Skin epidermis (tissue), 12 donors: Measurements from ENCODE around the gene CD101.
A peak's percentile ranks its signal among the peaks of the same experiment; 100 is the strongest.
"Not testable (repeated sequence)": the region's sequence is repeated elsewhere in the genome, so short reads cannot be mapped to it uniquely, and the experiment has no call there.

ENCODE experiments used
- H3K27ac ChIP-seq, 21 experiments: fragments of 200-600 bp; sonication (generic) in 11 of 21; one replicate each; pipeline ENCODE4 v1.5.0; 2020; ENCODE audit warnings: mild to moderate bottlenecking in 3 of 21, inconsistent platforms in 2 of 21, moderate library complexity in 2 of 21
- H3K4me3 ChIP-seq, 7 experiments: fragments of 200-600 bp; sonication (generic) in 2 of 7; one replicate each; pipeline ENCODE4 v1.5.0; 2020; ENCODE audit warnings: inconsistent platforms in 2 of 7, mild to moderate bottlenecking in 2 of 7, moderate library complexity in 1 of 7

CD101 gene, protein sequence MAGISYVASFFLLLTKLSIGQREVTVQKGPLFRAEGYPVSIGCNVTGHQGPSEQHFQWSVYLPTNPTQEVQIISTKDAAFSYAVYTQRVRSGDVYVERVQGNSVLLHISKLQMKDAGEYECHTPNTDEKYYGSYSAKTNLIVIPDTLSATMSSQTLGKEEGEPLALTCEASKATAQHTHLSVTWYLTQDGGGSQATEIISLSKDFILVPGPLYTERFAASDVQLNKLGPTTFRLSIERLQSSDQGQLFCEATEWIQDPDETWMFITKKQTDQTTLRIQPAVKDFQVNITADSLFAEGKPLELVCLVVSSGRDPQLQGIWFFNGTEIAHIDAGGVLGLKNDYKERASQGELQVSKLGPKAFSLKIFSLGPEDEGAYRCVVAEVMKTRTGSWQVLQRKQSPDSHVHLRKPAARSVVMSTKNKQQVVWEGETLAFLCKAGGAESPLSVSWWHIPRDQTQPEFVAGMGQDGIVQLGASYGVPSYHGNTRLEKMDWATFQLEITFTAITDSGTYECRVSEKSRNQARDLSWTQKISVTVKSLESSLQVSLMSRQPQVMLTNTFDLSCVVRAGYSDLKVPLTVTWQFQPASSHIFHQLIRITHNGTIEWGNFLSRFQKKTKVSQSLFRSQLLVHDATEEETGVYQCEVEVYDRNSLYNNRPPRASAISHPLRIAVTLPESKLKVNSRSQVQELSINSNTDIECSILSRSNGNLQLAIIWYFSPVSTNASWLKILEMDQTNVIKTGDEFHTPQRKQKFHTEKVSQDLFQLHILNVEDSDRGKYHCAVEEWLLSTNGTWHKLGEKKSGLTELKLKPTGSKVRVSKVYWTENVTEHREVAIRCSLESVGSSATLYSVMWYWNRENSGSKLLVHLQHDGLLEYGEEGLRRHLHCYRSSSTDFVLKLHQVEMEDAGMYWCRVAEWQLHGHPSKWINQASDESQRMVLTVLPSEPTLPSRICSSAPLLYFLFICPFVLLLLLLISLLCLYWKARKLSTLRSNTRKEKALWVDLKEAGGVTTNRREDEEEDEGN

DNA sequence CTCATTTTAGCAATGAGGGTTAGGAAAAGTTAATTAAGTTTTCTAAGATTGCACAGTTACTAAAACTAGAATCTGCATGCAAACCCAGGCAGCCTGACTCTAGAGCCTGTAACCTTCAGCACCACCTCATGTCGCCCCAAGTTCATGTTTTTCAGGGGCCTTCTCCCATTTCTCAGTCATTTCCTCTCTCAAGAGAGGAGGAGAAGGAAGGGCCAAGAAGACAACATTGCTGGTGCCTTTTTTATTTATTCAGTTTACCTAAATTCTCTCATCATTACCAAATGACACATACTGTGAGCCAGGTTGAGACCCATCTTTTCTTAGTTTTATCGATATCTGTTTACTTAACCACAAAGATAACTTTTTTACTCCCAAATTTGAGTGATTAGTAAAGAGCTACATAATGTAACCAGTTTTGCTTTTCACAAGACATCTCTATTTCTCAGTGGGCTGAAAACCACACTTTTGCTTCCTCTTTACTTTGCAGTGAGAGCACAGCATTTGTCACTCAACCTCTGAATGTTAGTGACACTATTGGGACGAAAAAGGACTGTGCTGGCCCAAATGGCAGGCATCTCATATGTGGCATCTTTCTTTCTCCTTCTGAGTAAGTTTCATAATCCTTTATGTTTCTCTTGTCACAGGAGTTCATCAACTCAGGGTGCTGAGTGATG is at the start of gene CD101:
Gene CD101 (plus strand): TSS at position 507 of the 674 bp plus-strand sequence. CDS start 58 bp downstream, at position 565.
- H3K27ac ChIP-seq, result peak within 1 kb of the TSS in 10 of 21 experiments; percentile 12 to 85 (median 50)

DNA sequence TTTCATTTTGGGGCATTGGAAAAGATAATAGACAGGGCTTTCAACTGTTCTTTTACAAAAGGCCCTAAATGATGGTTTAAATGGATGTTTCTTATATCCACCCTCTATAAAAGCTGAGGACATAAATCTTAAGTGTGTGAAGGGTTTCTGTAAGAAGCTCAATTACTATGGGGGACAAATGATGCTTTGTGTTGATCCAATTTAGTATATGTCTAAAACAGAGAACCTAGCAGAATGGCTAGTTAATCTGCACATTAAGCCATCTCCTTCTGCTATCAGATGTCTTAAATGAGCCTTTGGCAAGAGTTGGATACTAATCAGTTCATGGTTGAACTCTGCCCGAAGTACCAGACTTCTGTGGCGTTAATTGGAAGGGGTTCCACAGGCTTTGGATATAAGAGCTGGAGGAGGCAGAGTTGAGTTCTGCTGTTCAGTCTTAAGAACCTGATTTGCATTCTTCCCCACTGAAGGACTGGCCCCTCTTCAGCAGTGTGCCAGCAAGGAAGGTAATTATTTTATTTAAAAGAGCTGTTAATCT is 48.8 kb upstream of the CD101 start:
- H3K27ac ChIP-seq, result no peak overlapping the region

More for the DNA sequence above, at the start of gene CD101:
- no peak within 1 kb of the TSS for H3K4me3 ChIP-seq

DNA sequence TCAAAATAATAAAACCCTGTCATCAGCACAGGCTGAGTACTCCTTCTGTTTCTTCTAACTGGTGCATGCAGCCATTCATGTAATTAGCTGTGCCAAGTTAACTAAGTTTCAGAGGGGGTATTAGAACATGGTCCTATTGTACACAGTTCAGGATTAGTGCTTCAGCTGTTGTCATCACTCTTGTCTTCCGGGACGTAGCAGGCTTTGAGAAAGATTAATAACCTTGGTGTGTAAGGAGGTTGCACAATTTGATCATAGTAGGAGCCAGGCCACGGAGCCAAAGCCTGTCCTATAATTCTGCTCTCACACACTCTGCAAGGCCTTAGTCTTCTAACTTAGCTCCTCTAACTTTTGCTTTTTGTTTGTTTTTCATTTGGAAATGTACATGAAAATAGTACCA is 47.1 kb upstream of the CD101 start:
- H3K27ac ChIP-seq, result no peak overlapping the region
- H3K4me3 ChIP-seq, result no peak overlapping the region

More for the DNA sequence above, 48.8 kb upstream of the CD101 start:
- no peak overlapping the region for H3K4me3 ChIP-seq

DNA sequence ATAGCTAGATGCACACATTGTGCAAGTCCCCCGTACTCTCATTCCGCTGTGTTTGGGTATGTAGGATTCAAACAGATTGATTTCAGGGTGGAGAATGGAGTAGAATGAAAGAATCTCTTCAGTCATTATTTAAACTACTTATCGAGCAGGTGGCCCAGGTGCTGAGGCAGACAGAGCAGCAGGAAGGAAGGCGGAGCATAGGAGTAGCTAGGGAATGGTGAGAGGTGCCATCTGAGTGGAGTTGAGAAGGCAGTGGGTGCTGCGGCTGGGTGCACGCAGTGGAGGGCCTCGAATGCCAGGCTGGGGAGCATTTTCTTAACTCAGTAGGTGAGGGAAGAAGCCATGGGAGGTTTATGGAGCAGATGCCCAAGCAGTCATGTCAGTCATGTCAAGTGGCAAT is 45.2 kb upstream of the CD101 start:
- H3K4me3 ChIP-seq, result no peak overlapping the region
- H3K27ac ChIP-seq, result no peak overlapping the region

DNA sequence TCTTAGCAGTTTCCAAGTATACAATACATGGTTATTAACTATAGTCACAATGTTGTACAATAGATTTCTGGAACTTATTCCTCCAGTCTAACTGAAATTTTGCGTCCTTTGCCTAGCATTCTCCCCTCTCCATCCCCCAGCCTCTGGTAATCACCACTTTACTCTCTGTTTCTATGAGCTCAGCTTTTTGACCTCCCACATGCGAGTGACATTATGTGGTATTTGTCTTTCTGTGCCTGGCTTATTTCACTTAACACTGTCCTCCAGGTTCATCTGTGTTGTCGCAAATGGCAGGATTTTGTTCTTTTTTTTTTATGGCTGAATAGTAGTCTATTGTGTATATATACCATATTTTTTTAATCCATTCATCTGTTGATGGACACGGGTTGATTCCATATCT is 43.9 kb upstream of the CD101 start:
- H3K27ac ChIP-seq, result no peak overlapping the region

DNA sequence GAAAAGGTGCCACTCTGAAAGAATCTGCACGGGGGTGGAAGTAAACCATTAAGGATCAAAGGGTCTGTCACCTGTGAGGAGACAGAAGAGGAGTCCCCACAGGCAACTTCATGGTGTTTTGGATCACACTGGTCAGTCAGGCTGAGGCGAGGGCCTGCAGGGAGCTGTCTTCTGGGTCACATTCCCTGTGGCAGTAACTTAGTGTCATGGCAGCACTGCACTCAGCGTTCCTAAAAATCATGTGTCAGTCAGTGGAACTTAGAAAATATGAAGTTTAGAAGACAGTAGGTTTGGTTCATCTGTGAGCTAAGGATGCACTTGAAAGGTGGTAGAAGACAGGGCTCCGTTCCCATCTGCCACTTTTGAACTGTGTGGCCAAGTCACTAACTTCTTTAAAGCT is 43.5 kb upstream of the CD101 start:
- Histone ChIP-seq H3K27ac (no peak overlapping the region), H3K4me3 (no peak overlapping the region)

More for the DNA sequence above, 43.9 kb upstream of the CD101 start:
- no peak overlapping the region for H3K4me3 ChIP-seq

DNA sequence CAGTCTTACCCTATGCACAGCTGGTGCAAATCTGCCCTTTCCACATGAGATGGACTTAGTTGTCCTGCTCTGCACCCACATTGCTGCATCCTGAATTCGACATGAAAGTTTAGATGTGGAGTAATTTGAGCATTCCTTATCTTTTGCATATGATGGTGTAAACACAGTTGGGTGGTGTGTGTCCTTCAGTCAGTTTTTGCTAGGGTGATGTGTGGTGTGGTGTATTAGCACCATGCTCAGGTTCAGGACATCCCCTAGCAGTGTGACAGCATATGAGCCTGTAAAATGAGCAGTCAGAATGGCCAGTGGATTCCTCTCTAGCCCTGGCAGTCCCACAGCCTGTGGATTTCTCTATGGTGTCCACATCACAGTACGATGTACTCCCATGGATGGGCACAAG is 42.6 kb upstream of the CD101 start:
- H3K4me3 ChIP-seq, result no peak overlapping the region
- no peak overlapping the region for H3K27ac ChIP-seq

DNA sequence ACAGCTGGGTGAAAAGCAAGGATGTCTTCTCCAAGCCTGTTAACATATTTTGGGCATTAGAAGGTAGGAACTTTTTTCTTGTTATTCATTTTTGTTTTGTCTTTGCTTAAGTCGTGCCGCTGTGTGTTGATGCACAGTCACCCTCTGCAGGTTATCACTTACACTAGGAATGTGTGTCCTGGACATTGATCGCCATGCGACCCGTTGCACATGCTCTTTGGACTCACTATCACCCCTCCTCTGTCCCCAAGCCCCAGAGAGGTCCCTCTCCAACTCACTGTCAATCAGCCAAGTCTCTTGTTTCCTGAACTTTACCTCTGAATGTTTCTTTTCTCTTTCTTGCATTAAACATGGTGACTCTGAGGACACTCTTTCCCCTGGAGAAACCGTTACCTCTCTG is 40.0 kb upstream of the CD101 start:
- Histone ChIP-seq H3K27ac (no peak overlapping the region), H3K4me3 (no peak overlapping the region)

DNA sequence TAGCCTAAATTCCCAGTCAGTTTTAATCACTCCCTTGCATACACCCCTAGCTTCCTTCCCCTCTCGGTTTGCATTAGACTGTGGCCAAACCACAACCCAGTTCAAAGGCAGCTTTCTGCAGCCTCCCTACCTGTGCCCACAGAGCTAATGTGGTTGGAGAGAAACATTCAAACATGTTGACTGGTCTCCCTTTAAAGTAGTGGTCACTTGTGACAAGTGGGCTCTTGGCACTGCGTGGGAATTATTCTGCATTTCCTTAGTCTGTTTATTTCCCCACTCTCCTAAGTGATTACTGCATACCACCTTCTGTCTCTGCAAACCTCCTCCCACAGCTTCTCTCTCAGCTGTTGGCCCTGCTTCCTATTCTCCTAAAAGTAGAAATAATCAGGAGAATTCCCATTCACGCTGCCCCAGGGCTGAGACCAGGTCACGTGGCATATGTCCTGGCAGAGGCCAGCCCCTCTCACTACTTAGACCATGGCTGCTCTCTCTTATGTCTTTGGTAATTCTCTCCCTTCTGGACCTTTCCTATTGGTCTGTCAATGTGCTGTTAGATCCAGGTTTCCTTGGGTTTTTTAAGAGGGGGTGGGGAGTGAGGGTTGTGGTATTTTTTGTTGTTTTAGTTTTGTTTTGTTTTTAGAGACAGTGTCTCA is 38.4 kb upstream of the CD101 start:
- no peak overlapping the region for H3K27ac ChIP-seq
- no peak overlapping the region for H3K4me3 ChIP-seq

DNA sequence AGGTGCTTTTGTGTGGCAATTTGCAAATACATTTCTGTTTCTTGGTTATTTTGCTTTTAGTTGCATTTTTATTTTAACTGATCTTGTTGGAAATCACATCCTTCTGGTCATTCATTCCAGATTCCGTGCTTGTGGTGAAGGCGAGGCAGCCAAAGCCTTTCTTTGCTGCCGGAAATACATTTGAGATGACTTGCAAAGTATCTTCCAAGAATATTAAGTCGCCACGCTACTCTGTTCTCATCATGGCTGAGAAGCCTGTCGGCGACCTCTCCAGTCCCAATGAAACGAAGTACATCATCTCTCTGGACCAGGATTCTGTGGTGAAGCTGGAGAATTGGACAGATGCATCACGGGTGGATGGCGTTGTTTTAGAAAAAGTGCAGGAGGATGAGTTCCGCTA is 34.8 kb upstream of the CD101 start:
- Histone ChIP-seq H3K27ac (peak overlapping the region in 3 of 21 experiments; percentile 23 to 36 (median 31)), H3K4me3 (no peak overlapping the region)

DNA sequence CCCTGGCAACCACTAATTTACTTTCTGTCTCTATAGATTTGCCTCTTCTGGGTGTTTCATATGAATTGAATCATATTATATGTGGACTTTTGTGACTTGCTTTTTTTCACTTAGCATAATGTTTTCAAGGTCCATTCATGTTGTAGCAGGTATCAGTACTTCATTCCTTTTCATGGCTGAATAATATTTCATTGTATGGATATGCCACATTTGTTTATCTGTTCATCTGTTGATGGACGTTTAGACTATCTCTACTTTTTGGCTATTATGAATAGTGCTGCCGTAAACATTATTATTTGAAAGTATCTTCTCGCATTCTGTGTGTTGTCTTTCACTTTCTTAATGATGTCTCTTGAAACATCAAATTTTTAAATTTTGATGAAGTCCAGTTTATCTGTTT is 32.8 kb upstream of the CD101 start:
- Histone ChIP-seq H3K4me3 (no peak overlapping the region), H3K27ac (no peak overlapping the region)

DNA sequence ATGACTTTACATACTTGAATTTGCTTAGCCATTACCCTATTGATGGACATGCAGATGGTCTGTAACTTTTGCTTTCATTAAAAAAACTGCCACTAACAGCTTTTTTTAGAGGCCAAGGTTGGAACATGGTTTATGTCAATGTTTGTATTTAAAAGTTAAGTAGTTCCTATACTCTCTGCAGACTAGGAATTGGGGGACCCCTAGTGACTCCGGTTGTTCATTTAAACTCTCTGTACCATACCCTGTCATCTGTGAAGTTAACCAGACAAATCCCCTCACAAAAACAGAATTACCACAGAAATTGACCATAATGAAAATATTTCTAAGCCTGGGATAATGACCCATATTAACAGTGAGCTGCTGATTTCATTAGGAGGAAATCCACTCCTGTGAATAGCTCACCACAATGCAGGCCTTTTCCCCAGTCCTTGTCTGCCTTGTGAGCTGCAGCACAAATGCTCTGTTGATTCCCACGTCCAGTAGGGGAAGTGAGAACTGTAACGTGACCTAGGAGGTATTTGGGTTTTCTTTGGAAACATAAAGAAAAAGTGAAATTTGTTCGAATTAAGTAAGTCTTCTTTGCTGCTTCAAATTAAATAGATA is 30.2 kb upstream of the CD101 start:
- H3K4me3 ChIP-seq, result no peak overlapping the region
- peak overlapping the region in 4 of 21 experiments; percentile 1 to 55 (median 34) for H3K27ac ChIP-seq

DNA sequence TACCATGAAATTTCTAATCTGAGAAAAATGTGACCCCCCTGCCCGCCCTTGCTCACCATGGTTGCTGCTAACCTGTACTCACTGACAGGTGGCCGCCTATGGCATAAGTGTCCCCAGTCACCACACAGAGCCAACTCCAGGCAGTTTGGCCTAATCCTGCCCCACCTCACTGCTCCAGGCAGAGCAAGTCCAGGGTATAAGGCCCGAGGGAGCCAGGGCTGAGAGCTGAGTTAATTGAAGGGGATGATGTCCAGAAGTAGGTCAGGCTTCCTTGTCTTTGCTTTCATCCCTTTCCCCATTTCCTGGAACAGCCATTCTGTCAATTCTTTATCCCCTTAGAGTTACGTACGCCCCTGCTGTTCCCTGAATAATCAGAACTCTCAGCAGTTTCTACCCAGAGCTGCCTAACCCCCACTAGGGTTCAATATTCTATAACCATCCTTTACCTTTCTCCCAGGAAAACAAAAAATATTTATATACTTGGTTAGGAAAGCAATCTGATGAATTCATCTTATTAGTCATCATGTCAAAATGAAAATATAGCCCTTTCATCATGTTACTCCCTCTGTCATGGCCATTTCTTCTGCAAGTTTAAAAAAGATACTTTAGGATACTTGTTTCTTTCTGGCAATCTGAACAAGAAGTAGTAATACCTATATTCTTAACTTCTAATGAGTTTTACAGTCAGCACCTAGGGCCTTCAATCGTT is 29.4 kb upstream of the CD101 start:
- no peak overlapping the region for H3K4me3 ChIP-seq
- peak overlapping the region in 6 of 21 experiments; percentile 1 to 55 (median 32) for H3K27ac ChIP-seq

DNA sequence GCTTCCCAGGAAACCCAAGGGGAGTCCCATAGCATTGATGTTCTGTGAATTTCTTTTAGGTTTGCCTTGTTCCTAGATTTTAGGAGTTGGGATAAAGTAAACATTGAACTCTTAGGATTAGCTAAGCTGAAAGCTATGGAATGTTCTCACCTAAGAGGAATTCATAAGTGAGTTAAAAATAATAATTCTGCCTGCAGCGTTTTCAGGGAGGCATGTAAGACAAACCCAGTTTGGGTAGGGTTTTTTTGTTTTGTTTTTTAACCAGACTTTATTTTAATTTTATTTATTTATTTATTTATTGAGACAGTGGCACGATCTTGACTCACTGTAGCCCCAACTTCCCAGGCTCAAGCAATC is 28.9 kb upstream of the CD101 start:
- H3K4me3 ChIP-seq, result no peak overlapping the region
- no peak overlapping the region for H3K27ac ChIP-seq

DNA sequence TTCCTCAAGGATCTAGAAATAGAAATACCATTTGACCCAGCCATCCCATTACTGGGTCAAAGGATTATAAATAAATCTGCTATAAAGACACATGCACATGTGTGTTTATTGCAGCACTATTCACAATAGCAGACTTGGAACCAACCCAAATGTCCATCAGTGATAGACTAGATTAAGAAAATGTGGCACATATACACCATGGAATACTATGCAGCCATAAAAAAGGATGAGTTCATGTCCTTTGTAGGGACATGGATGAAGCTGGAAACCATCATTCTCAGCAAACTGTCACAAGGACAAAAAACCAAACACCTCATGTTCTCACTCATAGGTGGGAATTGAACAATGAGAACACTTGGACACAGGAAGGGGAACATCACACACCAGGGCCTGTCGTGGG is 21.3 kb upstream of the CD101 start:
- H3K27ac ChIP-seq, H3K4me3 ChIP-seq: not testable (repeated sequence)

DNA sequence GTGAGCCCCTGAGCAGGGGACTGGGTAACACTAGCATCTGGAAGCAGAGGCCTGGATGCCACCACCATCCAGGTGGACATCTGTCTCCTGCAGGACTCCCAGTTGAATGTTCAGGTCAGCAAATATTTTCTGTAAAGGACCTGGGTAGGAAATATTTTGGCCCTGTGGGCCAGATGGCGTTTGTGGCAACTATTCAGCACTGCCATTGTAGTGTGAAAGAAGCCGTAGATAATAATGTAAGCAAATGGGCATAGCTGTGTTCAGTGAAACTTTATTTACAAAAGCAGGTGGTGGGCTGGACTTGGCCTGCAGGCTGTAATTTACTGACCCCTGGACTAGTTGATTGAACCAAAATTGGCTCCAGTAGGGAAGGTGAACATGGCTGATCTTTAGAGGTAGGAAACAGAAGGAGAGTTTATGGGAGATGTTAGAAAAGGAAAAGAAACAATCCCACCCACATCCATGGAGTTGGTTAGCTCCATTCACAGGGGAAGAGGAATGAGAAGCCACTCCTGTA is 20.0 kb upstream of the CD101 start:
- H3K27ac ChIP-seq, result no peak overlapping the region

DNA sequence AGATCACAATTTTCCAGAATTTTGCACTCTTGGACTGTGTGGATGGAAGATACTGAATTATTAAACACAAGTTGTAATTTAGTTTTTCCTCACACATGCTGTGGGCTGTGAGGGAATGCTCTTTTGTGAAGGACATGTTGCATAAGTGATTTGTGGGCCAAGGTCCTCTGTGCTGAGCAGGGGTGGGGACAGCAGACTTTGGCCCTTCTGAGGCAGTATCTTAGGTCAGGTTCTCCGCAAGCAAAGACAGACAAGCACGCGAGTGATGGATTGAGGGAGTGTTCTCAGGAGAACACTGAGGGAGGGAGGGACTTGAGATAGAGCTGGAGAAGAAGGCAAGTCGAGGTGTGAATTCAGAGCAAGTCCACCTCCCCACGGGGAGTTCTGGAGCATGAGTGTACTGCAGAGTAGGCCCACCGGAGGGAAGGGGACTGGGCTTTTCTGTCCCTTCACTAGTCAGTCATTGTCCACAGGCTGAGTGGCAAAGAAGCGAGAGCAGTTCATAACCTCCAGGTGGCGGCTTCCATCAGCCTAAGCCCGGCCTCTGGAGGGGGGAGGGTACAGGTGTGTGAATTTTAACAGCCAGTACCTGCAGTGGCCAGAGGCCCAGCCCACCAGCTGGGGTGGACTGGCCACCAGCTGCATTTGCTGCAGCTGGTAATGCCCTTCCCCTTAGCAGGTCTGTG is 19.1 kb upstream of the CD101 start:
- no peak overlapping the region for H3K4me3 ChIP-seq
- H3K27ac ChIP-seq, result peak overlapping the region in 1 of 21 experiments; percentile 31

More for the DNA sequence above, 20.0 kb upstream of the CD101 start:
- no peak overlapping the region for H3K4me3 ChIP-seq
